Measurements from ENCODE around the gene SSX2. TPM values are rescaled to one million over a fixed set of nuclear protein-coding genes. Genes with fewer than 3 reads are reported as not detected.

Gene SSX2
- total RNA-seq: not detected in 2 replicates

GRCh38 chrX:52707078-52707477 lies at the start of gene SSX2:
SSX2 (minus strand) TSS chrX:52707178; CDS start chrX:52705749, 1,429 bp downstream.

GRCh38 chrX:52750952-52751351 lies 44.0 kb upstream of the SSX2 start, which contains the start of gene SSX2B:
SSX2B (plus strand) TSS chrX:52751252; CDS start chrX:52752681, 1,429 bp downstream.

GRCh38 chrX:52654800-52655199 lies 52.2 kb downstream of the SSX2 start, which contains the start of gene SSX7:
SSX7 (minus strand) TSS chrX:52654900; CDS start chrX:52653472, 1,428 bp downstream.

Other genes with a start within 250 kb of the SSX2 start
- not detected in 2 replicates for gene XAGE1A, start 211.4 kb downstream of the SSX2 start, total RNA-seq
- gene XAGE1B, start 190.1 kb downstream of the SSX2 start, total RNA-seq: not detected in 2 replicates
- not detected in 2 replicates for gene SSX7, start 52.3 kb downstream of the SSX2 start, total RNA-seq
- not detected in 2 replicates for gene SSX2B, start 44.1 kb upstream of the SSX2 start, total RNA-seq
- under 0.01 TPM in 1 of 2 replicates, not detected in the other for gene SPANXN5, start 90.2 kb upstream of the SSX2 start, total RNA-seq
- not detected in 2 replicates for gene XAGE5, start 104.1 kb upstream of the SSX2 start, total RNA-seq
- gene XAGE3, start 160.9 kb upstream of the SSX2 start, total RNA-seq: not detected in 2 replicates
- 7.2 and 9.9 TPM in 2 replicates for gene FAM156B, start 190.2 kb upstream of the SSX2 start, total RNA-seq

Measured in nasal cavity respiratory epithelium epithelial cell of viscerocranial mucosa (primary cell).